DND-41 (cell line): Measurements from ENCODE around the gene DOP1B.

Experiments
- ATAC-seq: fragments of 200-7000 bp; cut with Tn5 transposase; 3 replicates; pipeline ENCODE4 v1.9.1; 2021; ENCODE audit warnings: low read depth; ENCODE audit not compliant: insufficient read depth
- DNase-seq: peaks from one replicate; pipeline ENCODE4 v3.0.0-alpha.2; 2020
- H2AFZ ChIP-seq: 2 replicates; pipeline ENCODE4 v1.6.0; 2012; ENCODE audit warnings: low read depth, low read length
- H3K27ac ChIP-seq: 2 replicates; pipeline ENCODE4 v1.5.1; 2012; ENCODE audit warnings: low read length, inconsistent platforms
- H3K27me3 ChIP-seq: fragments of 200-600 bp; sonication (generic); 2 replicates; pipeline ENCODE4 v1.6.0; 2012; ENCODE audit warnings: low read length, mild to moderate bottlenecking, inconsistent platforms; ENCODE audit not compliant: insufficient read depth, poor library complexity
- H3K36me3 ChIP-seq: 2 replicates; pipeline ENCODE4 v1.5.1; 2012; ENCODE audit warnings: low read length, inconsistent platforms; ENCODE audit not compliant: insufficient read depth
- H3K4me1 ChIP-seq: 2 replicates; pipeline ENCODE4 v1.5.1; 2012; ENCODE audit warnings: mild to moderate bottlenecking, low read length; ENCODE audit not compliant: insufficient read depth
- H3K4me2 ChIP-seq: 2 replicates; pipeline ENCODE4 v1.6.0; 2012; ENCODE audit warnings: mild to moderate bottlenecking, moderate library complexity, low read length, inconsistent platforms; ENCODE audit not compliant: insufficient read depth
- H3K4me3 ChIP-seq, 2 experiments: fragments of 200-600 bp in 1 of 2; shearing (Covaris generic) in 1 of 2; 2 replicates each; pipeline ENCODE4 v1.5.1; 2012 to 2016; ENCODE audit warnings: inconsistent platforms in 2 of 2, low read length in 2 of 2, mild to moderate bottlenecking in 2 of 2, low read depth in 1 of 2, moderate library complexity in 1 of 2
- H3K79me2 ChIP-seq: 2 replicates; pipeline ENCODE4 v1.6.0; 2012; ENCODE audit warnings: low read length, inconsistent platforms; ENCODE audit not compliant: insufficient read depth
- H3K9ac ChIP-seq: 2 replicates; pipeline ENCODE4 v1.6.0; 2012; ENCODE audit warnings: low read depth, mild to moderate bottlenecking, inconsistent platforms, low read length, moderate library complexity
- H3K9me3 ChIP-seq: 2 replicates; pipeline ENCODE4 v1.5.1; 2012; ENCODE audit warnings: low read length, moderate library complexity, mild to moderate bottlenecking, inconsistent platforms; ENCODE audit not compliant: insufficient read depth, severe bottlenecking
- H4K20me1 ChIP-seq: 2 replicates; pipeline ENCODE4 v1.6.0; 2012; ENCODE audit warnings: low read length; ENCODE audit not compliant: insufficient read depth
- CTCF ChIP-seq: IDR thresholded peaks from 2 replicates; pipeline ENCODE4 v1.5.1; 2012; ENCODE audit warnings: borderline replicate concordance, low read length, moderate library complexity, mild to moderate bottlenecking; ENCODE audit not compliant: poor library complexity, severe bottlenecking; ENCODE audit errors: extremely low read depth
- EZH2 ChIP-seq: IDR thresholded peaks from 3 replicates; pipeline ENCODE4 v1.6.1; 2012; ENCODE audit warnings: borderline replicate concordance, low read depth, mild to moderate bottlenecking, moderate library complexity, low read length, inconsistent platforms; ENCODE audit not compliant: severe bottlenecking

Gene DOP1B

GRCh38 chr21:36149788-36150711, 6.6 kb upstream of the DOP1B start:
- peaks cover 20% of the 10 kb centered on the region for H3K4me1 ChIP-seq
- no peaks in the 10 kb centered on the region for H4K20me1 ChIP-seq
- H3K27ac ChIP-seq: peak overlapping the region; percentile 52
- H3K79me2 ChIP-seq: no peaks in the 10 kb centered on the region
- H3K9ac ChIP-seq: peak overlapping the region; percentile 18; the same call in 1 of the 2 replicates
- H3K36me3 ChIP-seq: no peaks in the 10 kb centered on the region
- peak overlapping the region in 1 of 2 experiments; percentile 18; a peak in 1 of 4 replicates for H3K4me3 ChIP-seq
- peak; percentile 82 for ATAC-seq
- H3K4me2 ChIP-seq: peak overlapping the region; percentile 48
- no peaks in the 10 kb centered on the region for H3K9me3 ChIP-seq
- TF ChIP-seq EZH2 (no peak), CTCF (peak; percentile 1)
- no peaks in the 10 kb centered on the region for H3K27me3 ChIP-seq
- DNase-seq: peak; percentile 45
- peak overlapping the region; percentile 82 for H2AFZ ChIP-seq

- H3K4me1 ChIP-seq: peaks cover 27% of the 10 kb centered on the region
- H4K20me1 ChIP-seq: no peaks in the 10 kb centered on the region
- no peaks in the 10 kb centered on the region for H3K27me3 ChIP-seq
- peak overlapping the region; percentile 97 for H3K4me2 ChIP-seq
- peak overlapping the region; percentile 60 for H3K9ac ChIP-seq
- peak overlapping the region; percentile 20 to 73; a peak in 3 of 4 replicates for H3K4me3 ChIP-seq
- H2AFZ ChIP-seq: peak overlapping the region; percentile 98
- TF ChIP-seq EZH2 (no peak), CTCF (no peak)
- peaks cover 7% of the 10 kb centered on the region for H3K79me2 ChIP-seq
- H3K36me3 ChIP-seq: no peaks in the 10 kb centered on the region; the same call in 1 of the 2 replicates
- no peaks in the 10 kb centered on the region for H3K9me3 ChIP-seq
- ATAC-seq: no peak
- DNase-seq: no peak
- H3K27ac ChIP-seq: peak overlapping the region; percentile 58; the same call in 1 of the 2 replicates
These were observed 853 bp upstream of the DOP1B start for GRCh38 chr21:36155603-36156338.

- no peak for TF ChIP-seq EZH2
- no peak for TF ChIP-seq CTCF
- H3K9me3 ChIP-seq: no peaks in the 10 kb centered on the region
- peak overlapping the region; percentile 93 to 98; a peak in 3 of 4 replicates for H3K4me3 ChIP-seq
- peak overlapping the region; percentile 97 for H3K4me2 ChIP-seq
- H3K4me1 ChIP-seq: peaks cover 21% of the 10 kb centered on the region
- no peak overlapping the region; the same call in 1 of the 2 replicates for H3K27ac ChIP-seq
- H3K9ac ChIP-seq: peak overlapping the region; percentile 96
- H2AFZ ChIP-seq: peak overlapping the region; percentile 98
- no peaks in the 10 kb centered on the region for H4K20me1 ChIP-seq
- ATAC-seq (peak; percentile 89), DNase-seq (peak; percentile 99)
- peaks cover 8% of the 10 kb centered on the region for H3K79me2 ChIP-seq
- no peaks in the 10 kb centered on the region for H3K27me3 ChIP-seq
- no peaks in the 10 kb centered on the region; the same call in 1 of the 2 replicates for H3K36me3 ChIP-seq
These were observed 247 bp upstream of the DOP1B start for GRCh38 chr21:36156339-36156814.
